ENCODE results near the gene DMBT1. TPM values are rescaled to one million over a fixed set of nuclear protein-coding genes. Genes with fewer than 3 reads are reported as not detected.

DMBT1 gene
- total RNA-seq, 1 donor from 2014 or later = not detected

DNA sequence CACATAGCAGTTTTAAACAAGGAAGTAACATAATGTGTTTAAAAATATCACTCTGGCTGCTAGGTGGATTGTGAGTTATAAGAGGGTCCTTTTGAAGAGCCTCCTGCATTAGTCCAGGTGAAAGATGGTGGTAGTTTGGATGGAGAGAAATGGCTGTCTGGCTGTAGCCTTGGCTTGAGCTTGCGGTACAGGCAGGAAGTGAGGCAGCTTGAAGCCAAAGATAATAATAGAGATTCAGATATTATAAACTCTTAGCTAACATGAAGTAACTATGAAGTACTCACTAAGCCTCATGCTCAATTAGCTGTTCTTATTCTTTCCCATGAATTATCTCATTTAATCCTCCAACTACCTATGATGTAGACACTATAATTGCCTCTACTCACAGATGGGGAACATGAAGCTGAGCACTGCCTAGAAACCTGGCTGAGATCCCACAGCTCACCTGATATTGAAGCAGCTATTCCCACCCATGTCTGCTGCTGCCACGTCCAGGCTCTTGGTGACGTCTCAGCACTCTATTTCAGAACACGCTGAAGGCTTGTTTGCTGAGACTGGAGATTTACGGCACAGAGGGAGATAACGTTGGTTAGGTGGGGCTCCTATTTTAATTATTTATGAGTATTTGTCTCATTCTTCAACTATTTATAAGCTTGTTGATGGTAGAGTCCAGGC lies 128.7 kb downstream of the DMBT1 start:
- TF ChIP-seq CTCF (conservative IDR thresholded peaks at IDR 0.05; ENCODE audit: low read depth, low read length) = no peak
- no peak for DNase-seq (ENCODE audit: low read depth)
- H3K4me3 ChIP-seq (ENCODE audit: low read depth, low read length) = no peak overlapping the region

GRCh38 chr10:122692744-122693143 lies 132.2 kb downstream of the DMBT1 start:
- no peak for DNase-seq (ENCODE audit: low read depth)
- no peak overlapping the region for H3K4me3 ChIP-seq (ENCODE audit: low read depth, low read length)
- no peak for TF ChIP-seq CTCF (conservative IDR thresholded peaks at IDR 0.05; ENCODE audit: low read depth, low read length)

Other genes with a start within 250 kb of the DMBT1 start
- 58.5 and 84.6 TPM in 2 replicates for gene PLEKHA1, start 186.0 kb upstream of the DMBT1 start, total RNA-seq
- not detected in 2 replicates for gene ARMS2, start 106.1 kb upstream of the DMBT1 start, total RNA-seq
- 19.8 and 35.7 TPM in 2 replicates for gene HTRA1, start 99.2 kb upstream of the DMBT1 start, total RNA-seq
- gene C10orf120, start 139.1 kb downstream of the DMBT1 start, total RNA-seq = not detected in 2 replicates

All from epithelial cell of proximal tubule (primary cell).